GM21576 (cell line): Measurements from ENCODE around the gene UBALD1.
"Not testable (repeated sequence)": the region's sequence is repeated elsewhere in the genome, so short reads cannot be mapped to it uniquely, and the experiment has no call there.

Experiments used
- ATAC-seq: cut with Tn5 transposase; IDR thresholded peaks from one replicate; pipeline ENCODE4 v1.9.1; 2021; ENCODE audit warnings: mild to moderate bottlenecking, moderate library complexity; ENCODE audit not compliant: unreplicated experiment

The UBALD1 gene

GRCh38 chr16:4599037-4599436 is 15.7 kb downstream of the UBALD1 start:
- ATAC-seq = no peak

- ATAC-seq = no peak
These were observed 17.5 kb downstream of the UBALD1 start for GRCh38 chr16:4597174-4597573.

GRCh38 chr16:4594433-4595410 is 20.0 kb downstream of the UBALD1 start:
- ATAC-seq = no peak

GRCh38 chr16:4593086-4593485 is 21.6 kb downstream of the UBALD1 start:
- no peak for ATAC-seq

GRCh38 chr16:4591706-4592470 is 22.8 kb downstream of the UBALD1 start:
- no peak for ATAC-seq

GRCh38 chr16:4591191-4591590 is 23.5 kb downstream of the UBALD1 start:
- ATAC-seq = no peak

DNA sequence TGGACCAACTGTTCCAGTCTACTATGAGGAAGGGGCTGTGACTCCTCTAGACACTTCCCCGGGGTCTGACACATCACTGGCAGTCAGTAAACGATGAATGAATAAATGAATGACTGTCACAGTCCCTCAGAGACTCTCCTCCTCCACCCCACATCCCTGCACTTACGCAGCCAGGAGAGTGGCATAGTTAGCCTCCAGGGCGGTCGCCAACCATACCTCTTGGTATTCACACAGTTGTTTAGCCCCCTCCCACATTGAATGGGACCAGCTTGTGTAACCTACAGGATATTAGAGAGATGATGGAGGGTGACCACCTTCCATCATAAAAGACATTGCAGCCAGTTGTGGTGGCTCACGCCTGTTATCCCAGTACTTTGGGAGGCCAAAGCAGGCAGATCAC is 25.7 kb downstream of the UBALD1 start:
- no peak for ATAC-seq

DNA sequence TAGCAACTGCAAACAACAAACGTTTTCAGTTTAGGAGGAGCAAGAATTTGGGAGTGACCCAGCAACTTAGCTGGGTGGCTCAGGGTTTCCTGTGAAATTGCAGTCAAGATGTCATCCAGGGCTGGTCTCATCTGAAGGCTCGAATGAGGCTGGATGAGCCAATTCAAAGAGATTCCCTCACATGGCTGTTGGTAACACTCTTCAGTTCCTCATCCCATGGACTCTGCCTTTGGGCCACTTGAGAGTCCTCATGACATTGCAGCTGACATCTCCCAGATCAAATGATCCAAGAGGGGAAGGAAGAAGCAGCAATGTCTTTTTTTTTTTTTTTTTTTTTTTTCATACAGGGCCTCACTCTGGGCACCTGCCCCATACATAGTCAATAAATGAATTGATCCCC is 26.3 kb downstream of the UBALD1 start:
- ATAC-seq = no peak

GRCh38 chr16:4586291-4586690 is 28.4 kb downstream of the UBALD1 start:
- ATAC-seq = no peak

DNA sequence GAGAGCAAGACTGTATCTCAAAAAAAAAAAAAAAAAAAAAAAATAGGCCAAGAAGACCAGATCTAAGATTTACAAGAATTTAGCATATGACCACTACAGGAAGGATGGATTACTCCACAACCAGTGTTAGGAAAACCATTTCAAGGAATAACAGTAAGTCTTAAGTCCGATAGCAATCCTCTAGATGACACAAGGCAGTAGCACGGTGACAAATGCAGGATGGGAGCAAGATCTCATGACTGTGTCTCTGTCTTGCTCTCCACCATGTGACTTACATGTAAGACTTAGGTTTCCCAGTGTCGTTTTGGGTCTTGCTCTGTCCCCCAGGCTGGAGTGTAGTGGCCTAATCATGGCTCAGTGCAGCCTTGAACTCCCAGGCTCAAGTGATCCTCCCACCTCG is 30.8 kb downstream of the UBALD1 start:
- no peak for ATAC-seq

DNA sequence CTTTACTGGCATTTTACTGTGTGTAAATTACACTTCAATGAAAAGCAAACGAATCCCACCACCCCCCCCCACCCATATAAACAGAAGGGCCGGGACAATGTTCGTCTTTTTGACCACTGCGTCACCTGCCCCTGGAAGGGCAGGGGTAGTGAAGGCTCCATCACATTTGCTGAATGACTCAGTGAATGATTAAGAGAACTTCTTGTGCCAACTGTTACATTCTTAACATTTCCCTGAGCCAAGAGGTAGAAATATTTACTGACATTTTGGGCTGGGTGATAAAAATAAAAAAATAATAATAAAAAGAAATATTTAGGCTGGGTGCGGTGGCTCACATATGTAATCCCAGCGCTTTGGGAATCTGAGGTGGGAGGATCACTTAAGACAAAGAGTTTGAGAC is 34.4 kb downstream of the UBALD1 start:
- ATAC-seq = no peak

DNA sequence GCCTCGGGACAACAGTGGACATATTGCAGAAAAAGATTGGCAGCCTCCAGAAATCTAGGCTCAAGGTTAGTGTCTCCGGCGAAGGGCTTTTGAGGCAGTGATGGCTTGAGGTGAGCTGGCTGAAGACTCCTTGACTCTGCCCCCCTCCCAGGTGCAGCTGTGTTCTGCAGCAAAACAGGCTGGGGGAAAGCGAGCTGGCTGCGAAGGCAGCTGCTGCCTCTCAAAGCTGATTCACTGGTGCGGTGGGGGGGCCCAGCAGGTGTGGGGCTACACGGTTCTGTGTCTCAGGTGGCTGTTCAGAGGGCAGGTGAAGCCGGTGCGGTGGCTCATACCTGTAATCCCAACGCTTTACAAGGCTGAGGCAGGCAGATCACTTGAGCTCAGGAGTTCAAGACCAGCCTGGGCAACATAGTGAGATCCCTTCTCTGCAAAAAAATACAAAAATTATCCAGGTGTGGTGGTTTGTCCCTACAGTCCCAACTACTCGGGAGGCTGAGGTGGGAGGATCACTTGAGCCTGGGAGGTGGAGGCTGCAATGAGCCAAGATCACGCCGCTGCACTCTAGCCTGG is 35.6 kb downstream of the UBALD1 start:
- ATAC-seq = no peak

- ATAC-seq = no peak
These were observed 38.7 kb downstream of the UBALD1 start for GRCh38 chr16:4576008-4576407.

DNA sequence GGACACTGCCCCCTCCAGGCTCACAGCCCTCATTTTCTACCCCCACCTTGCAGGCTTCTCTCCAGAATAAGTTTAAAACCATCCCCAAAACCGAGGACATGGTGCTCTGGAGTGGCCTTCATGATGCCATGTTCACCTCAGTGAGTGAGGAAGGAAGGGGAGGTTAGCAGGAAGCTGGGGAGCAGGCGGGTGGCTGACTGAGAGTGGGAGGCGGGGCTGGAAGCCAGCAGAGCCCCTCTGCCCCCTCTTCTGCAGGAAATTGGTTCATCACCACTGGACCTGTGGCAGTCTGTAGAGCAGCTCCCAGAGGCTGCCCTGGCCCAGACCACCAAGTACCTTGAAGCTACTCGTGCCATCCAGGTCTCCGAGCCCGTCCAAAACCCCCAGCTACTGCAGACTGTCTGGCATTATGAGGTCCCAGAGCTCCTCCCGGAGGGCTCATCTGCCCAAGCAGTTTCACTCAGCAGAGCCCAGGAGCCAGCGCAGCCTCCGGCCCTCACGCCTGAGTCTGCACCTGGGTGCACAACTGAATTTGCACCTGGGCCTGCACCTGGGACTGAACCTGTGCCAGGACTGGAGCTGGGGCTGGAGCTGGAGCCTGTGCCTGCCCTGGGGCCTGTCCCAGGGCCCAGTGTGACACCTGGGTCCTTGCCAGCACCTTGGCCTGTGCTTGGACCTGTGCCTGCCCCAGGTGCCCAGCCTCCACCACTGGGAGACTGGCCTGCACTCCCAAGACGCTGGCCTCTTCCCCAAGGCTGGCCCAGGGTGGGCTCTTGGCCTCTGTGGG is 39.6 kb downstream of the UBALD1 start:
- no peak for ATAC-seq

GRCh38 chr16:4573926-4574325 is 40.8 kb downstream of the UBALD1 start:
- not testable (repeated sequence) for ATAC-seq

DNA sequence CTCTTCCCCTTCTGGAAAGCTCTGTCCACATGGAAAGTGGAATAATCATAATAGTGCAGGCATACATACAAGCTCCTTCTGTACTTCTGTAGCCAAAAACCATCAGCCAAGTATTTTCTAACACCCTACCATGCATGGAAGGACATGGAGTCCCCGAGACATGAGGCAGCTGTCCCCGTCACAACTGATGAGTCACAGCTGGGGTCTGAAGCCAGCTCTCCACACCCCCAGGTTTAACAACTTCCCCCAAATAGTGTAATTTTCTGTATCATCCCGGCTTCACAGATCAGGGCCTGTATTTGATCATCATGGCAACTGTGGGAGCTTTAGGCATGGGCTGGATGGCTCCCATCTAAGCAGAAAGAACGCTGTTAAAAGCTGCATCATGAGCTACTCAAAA is 42.0 kb downstream of the UBALD1 start:
- no peak for ATAC-seq

DNA sequence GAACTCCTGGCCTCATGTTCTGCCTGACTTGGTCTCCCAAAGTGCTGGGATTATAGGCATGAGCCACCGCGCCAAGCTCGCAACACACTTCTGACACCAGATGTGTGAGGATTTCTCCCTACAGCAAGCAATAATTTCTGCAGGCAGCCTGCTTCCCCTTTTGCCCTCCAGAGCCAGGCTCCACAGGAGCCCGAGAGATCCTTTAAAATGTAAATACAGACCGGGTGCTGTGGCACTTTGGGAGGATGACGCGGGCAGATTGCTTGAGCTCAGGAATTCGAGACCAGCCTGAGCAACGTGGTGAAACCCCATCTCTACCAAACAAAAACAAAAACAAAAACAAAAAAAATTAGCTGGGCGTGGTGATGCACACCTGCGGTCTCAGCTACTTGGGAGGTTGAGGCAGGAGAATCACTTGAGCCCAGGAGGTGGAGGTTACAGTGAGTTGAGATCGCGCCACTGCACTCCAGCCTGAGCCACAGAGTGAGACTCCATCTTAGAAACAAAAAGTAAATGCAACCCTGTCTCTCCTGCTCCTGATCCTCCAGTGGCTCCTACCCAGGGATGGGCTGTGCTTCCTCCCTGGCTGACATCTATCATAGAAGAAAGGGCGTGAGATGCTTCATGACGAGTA is 43.9 kb downstream of the UBALD1 start:
- no peak for ATAC-seq

GRCh38 chr16:4570086-4570485 is 44.6 kb downstream of the UBALD1 start:
- ATAC-seq = no peak

DNA sequence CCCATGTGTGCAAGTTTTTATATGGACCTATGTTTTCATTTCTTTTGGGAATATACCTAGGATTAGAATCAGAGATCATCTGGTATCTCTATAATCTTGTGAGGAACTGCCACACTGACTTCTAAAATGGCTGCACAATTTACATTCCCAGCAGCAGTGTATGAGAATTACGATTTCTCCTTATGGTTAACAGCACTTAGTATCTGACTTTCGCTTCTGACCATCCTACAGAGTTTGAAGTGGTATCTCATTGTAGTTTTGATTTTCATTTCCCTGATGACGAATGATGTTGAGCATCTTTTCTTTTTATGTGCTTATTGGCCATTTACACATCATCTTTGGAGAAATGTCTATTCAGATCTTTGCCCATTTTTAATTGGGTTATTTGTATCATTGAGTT is 48.5 kb downstream of the UBALD1 start:
- no peak for ATAC-seq

DNA sequence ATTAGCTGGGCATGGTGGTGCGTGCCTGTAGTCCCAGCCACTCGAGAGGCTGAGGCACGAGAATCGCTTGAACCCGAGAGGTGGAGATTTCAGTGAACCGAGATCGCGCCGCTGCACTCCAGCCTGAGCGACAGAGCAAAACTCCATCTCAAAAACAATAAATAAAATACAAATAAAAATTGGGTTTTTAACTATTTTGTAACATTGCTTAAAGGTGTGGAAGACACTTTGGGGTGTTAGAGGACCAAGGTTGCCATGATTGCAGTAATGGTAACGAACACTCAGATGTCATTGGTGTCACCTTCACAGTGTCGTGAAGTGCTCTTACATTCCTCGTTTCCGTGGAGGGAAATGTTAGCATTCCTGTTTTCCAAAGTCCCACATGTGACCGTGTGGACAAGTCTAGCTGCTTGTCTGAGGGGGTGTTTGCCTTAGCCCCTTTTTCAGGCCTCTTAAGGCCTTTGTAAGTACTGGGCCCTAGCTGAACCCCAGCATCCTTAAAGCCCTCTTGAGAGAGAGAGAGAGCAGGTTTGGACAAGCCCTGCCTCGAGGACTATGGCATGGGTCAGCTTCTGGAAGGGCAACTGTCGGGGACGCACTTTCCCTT is 49.9 kb downstream of the UBALD1 start:
- no peak for ATAC-seq
